Effector memory CD4-positive, alpha-beta T cell (primary cell): Measurements from ENCODE around the gene CDKL1.

Experiments
- DNase-seq, 3 donors: peaks; one replicate each; pipeline ENCODE4 v3.0.0-alpha.2; 2020
- H3K27ac ChIP-seq: 2 replicates; pipeline ENCODE4 v1.7.0; 2013; ENCODE audit warnings: mild to moderate bottlenecking, low read length, moderate library complexity; ENCODE audit not compliant: insufficient read depth, poor library complexity, severe bottlenecking
- H3K27me3 ChIP-seq: replicated peaks from 2 replicates; pipeline ENCODE4 v1.7.0; 2013; ENCODE audit warnings: mild to moderate bottlenecking, low read length; ENCODE audit not compliant: insufficient read depth, control insufficient read depth, poor library complexity, severe bottlenecking
- H3K36me3 ChIP-seq: 2 replicates; pipeline ENCODE4 v1.7.0; 2013; ENCODE audit warnings: mild to moderate bottlenecking, low read length, moderate library complexity; ENCODE audit not compliant: control insufficient read depth, insufficient read depth
- H3K4me1 ChIP-seq: 2 replicates; pipeline ENCODE4 v1.7.0; 2013; ENCODE audit warnings: low read length, mild to moderate bottlenecking; ENCODE audit not compliant: control insufficient read depth, insufficient read depth, poor library complexity, severe bottlenecking
- H3K4me3 ChIP-seq: 2 replicates; pipeline ENCODE4 v1.7.0; 2013; ENCODE audit warnings: low read length, low read depth, mild to moderate bottlenecking; ENCODE audit not compliant: insufficient read depth, poor library complexity, severe bottlenecking
- H3K9me3 ChIP-seq: 2 replicates; pipeline ENCODE4 v1.7.0; 2013; ENCODE audit warnings: mild to moderate bottlenecking, low read length, moderate library complexity; ENCODE audit not compliant: control insufficient read depth

The CDKL1 gene

GRCh38 chr14:50301914-50302313 is 94.8 kb downstream of the CDKL1 start:
- no peak overlapping the region for H3K27ac ChIP-seq
- no peak overlapping the region for H3K4me3 ChIP-seq
- no peaks in the 10 kb centered on the region for H3K4me1 ChIP-seq
- no peaks in the 10 kb centered on the region for H3K27me3 ChIP-seq
- no peaks in the 10 kb centered on the region for H3K36me3 ChIP-seq
- no peak for DNase-seq
- H3K9me3 ChIP-seq, result no peaks in the 10 kb centered on the region

GRCh38 chr14:50299585-50299984 is 97.1 kb downstream of the CDKL1 start:
- Histone ChIP-seq H3K27me3 (no peaks in the 10 kb centered on the region), H3K36me3 (no peaks in the 10 kb centered on the region), H3K4me3 (no peak overlapping the region), H3K27ac (no peak overlapping the region), H3K4me1 (no peaks in the 10 kb centered on the region), H3K9me3 (no peaks in the 10 kb centered on the region)
- DNase-seq, result no peak

- Histone ChIP-seq H3K36me3 (no peaks in the 10 kb centered on the region), H3K4me3 (no peak overlapping the region), H3K27ac (no peak overlapping the region), H3K4me1 (no peaks in the 10 kb centered on the region), H3K27me3 (no peaks in the 10 kb centered on the region), H3K9me3 (no peaks in the 10 kb centered on the region)
- DNase-seq, result no peak
These were observed 106.4 kb downstream of the CDKL1 start for GRCh38 chr14:50290306-50290705.

DNA sequence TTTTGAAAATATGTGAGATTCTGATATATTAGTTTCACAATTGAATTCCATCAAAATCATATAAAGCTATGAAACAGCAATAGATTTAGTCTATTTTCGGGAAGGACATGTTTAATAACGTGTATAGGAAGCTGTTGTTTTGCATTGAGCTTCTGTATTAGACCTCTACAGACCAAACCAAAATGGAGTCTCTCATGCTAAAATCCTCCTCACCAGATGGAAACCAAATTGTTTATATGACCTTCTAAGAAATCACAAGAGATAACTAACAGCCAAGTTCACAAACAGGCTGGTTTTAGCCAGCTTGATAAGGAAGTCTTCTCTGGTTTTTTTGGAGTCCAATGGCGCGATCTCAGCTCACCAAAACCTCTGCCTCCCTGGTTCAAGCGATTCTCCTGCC is 108.5 kb downstream of the CDKL1 start:
- no peaks in the 10 kb centered on the region for H3K4me1 ChIP-seq
- H3K27ac ChIP-seq, result no peak overlapping the region
- no peak for DNase-seq

DNA sequence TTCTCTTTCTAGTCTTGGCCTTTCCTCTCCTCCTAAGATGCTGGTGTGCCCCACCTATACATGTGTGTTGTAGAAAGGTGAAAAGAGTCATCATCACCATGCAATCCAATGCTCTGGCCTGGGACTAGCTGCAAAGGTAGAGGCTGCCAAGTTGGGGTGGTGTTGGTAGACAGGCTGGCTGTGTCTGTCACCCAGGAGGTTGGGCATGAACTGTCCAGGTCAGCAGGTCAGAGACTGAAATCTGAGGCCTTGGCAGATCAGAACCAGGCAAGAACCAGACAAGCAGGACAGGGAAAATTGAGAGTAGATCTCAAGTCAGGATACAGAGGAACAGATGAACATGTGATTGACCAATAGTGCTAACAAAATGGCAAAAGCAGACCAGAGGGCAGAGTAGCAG is 110.8 kb downstream of the CDKL1 start:
- Histone ChIP-seq H3K4me3 (no peak overlapping the region), H3K36me3 (no peaks in the 10 kb centered on the region), H3K9me3 (no peaks in the 10 kb centered on the region), H3K4me1 (no peaks in the 10 kb centered on the region), H3K27me3 (no peaks in the 10 kb centered on the region), H3K27ac (no peak overlapping the region)
- no peak for DNase-seq

More for the DNA sequence above, 108.5 kb downstream of the CDKL1 start:
- Histone ChIP-seq H3K27me3 (no peaks in the 10 kb centered on the region), H3K4me3 (no peak overlapping the region), H3K9me3 (no peaks in the 10 kb centered on the region), H3K36me3 (no peaks in the 10 kb centered on the region)
